DMS114 treated with DMSO at 0.1 percent for 48 hours (cell line): ENCODE measurements around the gene DIP2B.
"Not testable (repeated sequence)": the region's sequence is repeated elsewhere in the genome, so short reads cannot be mapped to it uniquely, and the experiment has no call there.

Experiments
- DNase-seq: peaks from one replicate; lab custom pipeline; 2025; ENCODE audit not compliant: unreplicated experiment; lab: John Stamatoyannopoulos, UW

DIP2B gene

GRCh38 chr12:50550530-50551223 lies 45.9 kb downstream of the DIP2B start:
- no peak for DNase-seq

- DNase-seq = no peak
Observed at GRCh38 chr12:50551866-50552265, 47.1 kb downstream of the DIP2B start.

- no peak for DNase-seq
Observed at GRCh38 chr12:50554651-50555050, 49.9 kb downstream of the DIP2B start.

GRCh38 chr12:50555471-50555885 lies 50.7 kb downstream of the DIP2B start:
- DNase-seq = no peak

GRCh38 chr12:50556273-50556672 lies 51.5 kb downstream of the DIP2B start:
- DNase-seq = no peak

- not testable (repeated sequence) for DNase-seq
Observed at GRCh38 chr12:50556796-50557195, 52.0 kb downstream of the DIP2B start.

DNA sequence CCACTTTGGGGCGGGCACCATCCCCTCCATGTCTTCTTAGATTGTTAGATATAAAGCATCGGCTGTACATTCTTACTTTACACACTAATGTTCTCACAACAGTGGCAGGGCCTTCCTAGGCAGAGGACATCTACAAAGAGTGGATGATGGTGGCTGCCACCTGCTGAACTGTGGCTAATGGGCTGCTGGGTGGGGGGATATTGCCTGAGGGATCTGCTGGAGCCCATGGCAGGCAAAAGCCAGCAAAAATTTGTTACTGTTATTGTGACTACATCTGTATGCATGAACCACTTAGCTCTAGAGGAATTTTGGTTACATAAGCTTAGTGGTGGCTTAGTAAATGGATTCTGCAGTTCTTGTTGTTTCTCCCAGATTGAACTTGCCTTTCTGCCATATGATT lies 52.6 kb downstream of the DIP2B start:
- DNase-seq = no peak

GRCh38 chr12:50558970-50559369 lies 54.2 kb downstream of the DIP2B start:
- DNase-seq = no peak

- DNase-seq = no peak
Observed at GRCh38 chr12:50562520-50563433, 58.0 kb downstream of the DIP2B start.

GRCh38 chr12:50563434-50563787 lies 58.6 kb downstream of the DIP2B start:
- DNase-seq = no peak

GRCh38 chr12:50564237-50564947 lies 59.6 kb downstream of the DIP2B start:
- DNase-seq = no peak

GRCh38 chr12:50564948-50565297 lies 60.1 kb downstream of the DIP2B start:
- DNase-seq = no peak

- no peak for DNase-seq
Observed at GRCh38 chr12:50566066-50566465, 61.3 kb downstream of the DIP2B start.

DNA sequence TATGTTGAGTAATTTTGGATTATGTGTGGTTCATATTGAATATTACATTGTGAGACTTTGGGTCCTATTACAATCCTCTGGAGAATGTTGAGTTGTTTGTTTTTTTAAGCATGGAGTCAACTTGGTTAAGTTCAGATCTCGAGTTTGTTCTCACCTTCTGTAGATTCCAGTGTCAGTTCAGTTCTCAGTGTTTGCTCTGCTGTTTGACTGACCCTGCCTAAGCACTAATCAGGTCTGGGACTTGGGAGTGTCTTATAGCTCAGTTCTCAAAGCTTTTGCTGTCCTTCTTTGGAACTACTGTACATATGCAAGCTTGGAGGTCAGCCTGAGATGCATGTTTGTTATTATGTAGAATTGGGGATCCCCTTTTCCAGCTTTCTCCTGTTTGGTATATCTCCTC lies 63.1 kb downstream of the DIP2B start:
- no peak for DNase-seq

GRCh38 chr12:50568338-50569091 lies 63.7 kb downstream of the DIP2B start:
- DNase-seq = no peak

DNA sequence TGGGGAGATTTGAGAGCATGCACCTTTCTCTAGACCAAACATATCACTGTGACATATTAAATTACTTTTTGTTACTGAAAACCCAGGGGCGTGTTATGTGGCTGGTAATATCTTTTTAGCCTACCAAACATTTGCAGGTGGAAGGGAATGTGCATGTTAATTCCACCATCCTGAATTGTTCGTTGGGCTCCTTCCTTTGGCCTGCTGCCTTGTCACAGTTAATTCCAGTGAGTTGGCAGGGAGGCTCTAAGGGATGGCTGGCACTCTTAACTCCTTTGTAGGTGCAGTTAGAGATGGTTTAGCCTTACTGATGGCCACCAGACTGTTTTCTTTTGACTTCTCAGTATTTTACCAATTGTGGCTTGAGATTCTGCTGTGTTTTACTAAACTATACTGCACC lies 64.5 kb downstream of the DIP2B start:
- DNase-seq = no peak

DNA sequence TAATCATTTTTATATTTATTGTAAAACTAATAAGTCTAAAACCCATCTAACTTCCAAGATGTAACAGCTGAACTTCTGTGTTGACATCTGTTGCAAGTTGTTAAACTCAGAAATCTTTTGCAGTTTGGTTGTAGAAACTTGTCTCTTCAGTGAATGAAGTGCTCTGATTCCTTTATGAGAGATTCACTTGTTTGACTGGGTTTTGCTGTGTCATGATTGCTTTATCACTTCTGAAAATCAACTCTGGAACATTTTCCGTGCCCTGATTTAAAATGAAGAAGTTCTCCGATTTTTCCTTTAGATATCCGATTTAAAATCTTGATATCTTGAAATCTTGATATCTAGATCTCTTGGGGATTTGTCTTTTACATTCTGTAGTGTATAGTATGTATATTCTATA lies 65.1 kb downstream of the DIP2B start:
- DNase-seq = no peak

DNA sequence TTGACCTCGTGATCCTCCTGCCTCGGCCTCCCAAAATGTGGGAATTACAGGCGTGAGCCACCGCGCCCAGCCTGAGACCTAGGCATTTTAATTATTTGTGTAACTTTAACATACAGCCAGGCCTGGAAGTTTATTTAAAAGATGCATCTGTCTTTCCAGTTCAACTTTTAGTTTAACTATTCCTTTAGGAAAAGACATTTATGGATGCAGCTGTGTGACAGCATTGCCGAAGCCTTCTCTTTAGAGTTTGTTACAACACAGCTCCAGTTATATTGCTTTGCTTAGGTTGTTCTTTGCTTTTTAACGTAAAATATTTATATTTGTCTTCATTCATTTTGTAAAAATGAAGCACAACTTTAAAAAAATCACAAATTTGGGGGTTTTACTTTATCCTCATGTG lies 67.0 kb downstream of the DIP2B start:
- DNase-seq = no peak

GRCh38 chr12:50572287-50572686 lies 67.5 kb downstream of the DIP2B start:
- no peak for DNase-seq

- no peak for DNase-seq
Observed at GRCh38 chr12:50572760-50573159, 68.0 kb downstream of the DIP2B start.

DNA sequence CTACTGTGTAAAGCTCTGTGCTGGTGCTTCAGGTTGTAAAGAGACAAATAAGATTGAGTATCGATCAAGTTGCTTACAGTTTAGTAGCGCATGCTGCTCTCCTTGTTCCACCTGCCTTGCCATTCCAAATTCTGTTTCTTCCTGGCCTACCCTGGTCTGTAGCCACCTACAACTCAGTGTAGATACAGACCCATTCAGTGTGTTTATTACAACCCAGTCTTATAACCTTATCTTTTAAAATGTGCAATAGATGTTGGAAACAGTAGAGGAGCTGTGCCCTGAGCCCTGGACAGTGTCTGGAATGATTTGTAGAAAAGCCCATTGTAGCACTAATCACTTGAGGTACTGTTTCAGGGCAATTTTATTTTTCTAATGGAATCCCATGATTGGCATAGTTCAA lies 68.5 kb downstream of the DIP2B start:
- DNase-seq = no peak
